Measurements from ENCODE around the gene B3GLCT.
A peak's percentile ranks its signal among the peaks of the same experiment; 100 is the strongest.
"Not testable (repeated sequence)": the region's sequence is repeated elsewhere in the genome, so short reads cannot be mapped to it uniquely, and the experiment has no call there.

Gene B3GLCT

GRCh38 chr13:31184981-31185645 lies 14.7 kb upstream of the B3GLCT start:
- no peak for DNase-seq

- DNase-seq: no peak
These were observed 8.0 kb upstream of the B3GLCT start for GRCh38 chr13:31191748-31192147.

GRCh38 chr13:31192306-31192705 lies 7.5 kb upstream of the B3GLCT start:
- no peak for DNase-seq

- no peak for DNase-seq
These were observed 4.2 kb upstream of the B3GLCT start for GRCh38 chr13:31195616-31196015.

GRCh38 chr13:31196992-31197391 lies 2.8 kb upstream of the B3GLCT start:
- DNase-seq: no peak

- DNase-seq: no peak
These were observed 1.3 kb upstream of the B3GLCT start for GRCh38 chr13:31198519-31198918.

- no peak for DNase-seq
These were observed 287 bp upstream of the B3GLCT start for GRCh38 chr13:31199527-31199848.

GRCh38 chr13:31200637-31200971 lies 829 bp downstream of the B3GLCT start:
- DNase-seq: peak; percentile 23 to 25

- DNase-seq: no peak
These were observed 1.7 kb downstream of the B3GLCT start for GRCh38 chr13:31201341-31202031.

GRCh38 chr13:31204592-31204991 lies 4.8 kb downstream of the B3GLCT start:
- DNase-seq: no peak

- DNase-seq: no peak
These were observed 8.1 kb downstream of the B3GLCT start for GRCh38 chr13:31207661-31208552.

GRCh38 chr13:31208559-31209122 lies 8.9 kb downstream of the B3GLCT start:
- DNase-seq: no peak

- peak; percentile 69 to 79 for DNase-seq
These were observed 9.5 kb downstream of the B3GLCT start for GRCh38 chr13:31209172-31209840.

GRCh38 chr13:31209841-31210210 lies 10.1 kb downstream of the B3GLCT start:
- no peak for DNase-seq

GRCh38 chr13:31213651-31214289 lies 14.0 kb downstream of the B3GLCT start:
- DNase-seq: no peak

- no peak for DNase-seq
These were observed 14.7 kb downstream of the B3GLCT start for GRCh38 chr13:31214435-31214834.

GRCh38 chr13:31216916-31217315 lies 17.1 kb downstream of the B3GLCT start:
- not testable (repeated sequence) for DNase-seq

- DNase-seq: no peak
These were observed 20.3 kb downstream of the B3GLCT start for GRCh38 chr13:31219909-31220598.

- DNase-seq: no peak
These were observed 21.3 kb downstream of the B3GLCT start for GRCh38 chr13:31221057-31221456.

GRCh38 chr13:31223215-31223614 lies 23.4 kb downstream of the B3GLCT start:
- DNase-seq: no peak

GRCh38 chr13:31223640-31224039 lies 23.9 kb downstream of the B3GLCT start:
- no peak for DNase-seq

- DNase-seq: no peak
These were observed 24.4 kb downstream of the B3GLCT start for GRCh38 chr13:31224174-31224669.

Measured in NCI-H2081 (cell line).